ENCODE data around the gene IGF1R.

GRCh38 chr15:98838387-98839259 is 190.3 kb downstream of the IGF1R start:
- TF ChIP-seq CTCF (IDR thresholded peaks at IDR 0.05) (no peak), POLR2A (IDR thresholded peaks at IDR 0.05) (no peak)
